H1 (cell line): ENCODE data around the gene SOX12. TPM values are rescaled to one million over a fixed set of nuclear protein-coding genes. Genes with fewer than 3 reads are reported as not detected.

Experiments
- CTCF ChIA-PET: fragments of 300-600 bp; sonication (Branson Sonifier 250); formaldehyde crosslinking; loops from one replicate; lab custom pipeline; 2021; ENCODE audit not compliant: partially characterized antibody; lab: Charles Lee
- POLR2A ChIA-PET: fragments of 300-600 bp; sonication (Branson Sonifier 250); formaldehyde crosslinking; loops from one replicate; lab custom pipeline; 2021; ENCODE audit warnings: inconsistent platforms; ENCODE audit not compliant: partially characterized antibody; lab: Charles Lee
- DNase-seq, 2 experiments: peaks; one replicate each; pipeline versions ENCODE4 v3.0.0 to v3.0.0-alpha.2; 2010 to 2022; ENCODE audit warnings: low spot score in 2 of 2, low read depth in 1 of 2, mixed read lengths in 1 of 2
- FAIRE-seq: peaks from 2 replicates; lab custom pipeline; 2011; peaks lifted over from hg19 to GRCh38; lab: Jason Lieb, UNC
- H2AFZ ChIP-seq: 2 replicates; pipeline ENCODE4 v1.8.1; 2012; ENCODE audit warnings: low read length, inconsistent platforms
- H2AK5ac ChIP-seq: 2 replicates; pipeline ENCODE4 v1.6.1; 2013; ENCODE audit warnings: low read depth, low read length
- H2BK120ac ChIP-seq: replicated peaks from 2 replicates; pipeline ENCODE3; 2013; ENCODE audit warnings: low read depth, low read length, inconsistent platforms
- H2BK12ac ChIP-seq: 2 replicates; pipeline ENCODE4 v1.6.1; 2013; ENCODE audit warnings: low read depth, low read length
- H2BK15ac ChIP-seq: 2 replicates; pipeline ENCODE4 v1.6.1; 2013; ENCODE audit warnings: low read length
- H2BK20ac ChIP-seq: 2 replicates; pipeline ENCODE4 v1.6.1; 2013; ENCODE audit warnings: low read length
- H2BK5ac ChIP-seq: 2 replicates; pipeline ENCODE4 v1.6.1; 2013; ENCODE audit warnings: low read depth, low read length
- H3K14ac ChIP-seq: 2 replicates; pipeline ENCODE4 v1.6.1; 2013; ENCODE audit warnings: inconsistent platforms; ENCODE audit not compliant: insufficient read length
- H3K18ac ChIP-seq: 2 replicates; pipeline ENCODE4 v1.6.1; 2013; ENCODE audit warnings: low read length; ENCODE audit errors: extremely low read depth
- H3K23ac ChIP-seq: 2 replicates; pipeline ENCODE4 v1.6.1; 2013; ENCODE audit warnings: inconsistent platforms; ENCODE audit not compliant: insufficient read length
- H3K23me2 ChIP-seq: 2 replicates; pipeline ENCODE4 v1.6.1; 2013; ENCODE audit warnings: low read depth, low read length
- H3K27ac ChIP-seq: 2 replicates; pipeline ENCODE4 v1.6.1; 2011; ENCODE audit warnings: low read depth, low read length, inconsistent platforms
- H3K27me3 ChIP-seq, 4 experiments: replicated peaks in 1 of 4; 1 replicate in 1 of 4; 2 replicates in 3 of 4; pipeline versions ENCODE4 v1.6.1 to v1.8.1; 2011 to 2013; ENCODE audit warnings: low read length in 3 of 4, mild to moderate bottlenecking in 3 of 4, inconsistent platforms in 2 of 4, mixed read lengths in 2 of 4, moderate library complexity in 1 of 4; ENCODE audit not compliant: control insufficient read depth in 3 of 4, insufficient read depth in 3 of 4; ENCODE audit errors: extremely low read depth in 1 of 4
- H3K36me3 ChIP-seq, 4 experiments: 2 replicates each; pipeline versions ENCODE4 v1.6.1 to v1.8.1; 2011 to 2013; ENCODE audit warnings: mild to moderate bottlenecking in 4 of 4, low read length in 3 of 4, moderate library complexity in 2 of 4, control low read depth in 1 of 4, inconsistent platforms in 1 of 4; ENCODE audit not compliant: insufficient read depth in 4 of 4, control insufficient read depth in 2 of 4
- H3K4ac ChIP-seq: replicated peaks from 2 replicates; pipeline ENCODE3; 2013; ENCODE audit warnings: low read length, low read depth, mixed read lengths, inconsistent platforms; ENCODE audit not compliant: insufficient read length
- H3K4me1 ChIP-seq, 4 experiments: replicated peaks in 1 of 4; 1 replicate in 1 of 4; 2 replicates in 3 of 4; pipeline versions ENCODE4 v1.6.1 to v1.8.1; 2011 to 2013; ENCODE audit warnings: low read length in 3 of 4, inconsistent platforms in 2 of 4, mixed read lengths in 1 of 4; ENCODE audit not compliant: insufficient read depth in 4 of 4, control insufficient read depth in 3 of 4
- H3K4me2 ChIP-seq, 2 experiments: 2 replicates each; pipeline versions ENCODE4 v1.6.1 to v1.8.1; 2011 to 2013; ENCODE audit warnings: low read depth in 2 of 2, low read length in 2 of 2, control low read depth in 1 of 2, inconsistent platforms in 1 of 2, mild to moderate bottlenecking in 1 of 2; ENCODE audit not compliant: insufficient read depth in 1 of 2
- H3K4me3 ChIP-seq, 4 experiments: fragments of 200-600, 300-600 bp in 1 of 4; sonication (generic), shearing (Covaris generic), sonication (Bioruptor Twin) in 1 of 4; 2 replicates each; pipeline versions ENCODE4 v1.5.1 to v1.8.1; 2011 to 2016; ENCODE audit warnings: low read length in 4 of 4, low read depth in 3 of 4, control low read depth in 2 of 4, inconsistent platforms in 2 of 4, mild to moderate bottlenecking in 2 of 4, mixed read lengths in 1 of 4, moderate library complexity in 1 of 4; ENCODE audit not compliant: insufficient read depth in 2 of 4; ENCODE audit errors: extremely low read depth in 1 of 4
- H3K56ac ChIP-seq: replicated peaks from 2 replicates; pipeline ENCODE3; 2013; ENCODE audit warnings: low read depth, mild to moderate bottlenecking, mixed read lengths, low read length, inconsistent platforms; ENCODE audit not compliant: insufficient read length
- H3K79me1 ChIP-seq: 2 replicates; pipeline ENCODE4 v1.6.1; 2013; ENCODE audit warnings: low read depth, low read length, control low read depth
- H3K79me2 ChIP-seq, 2 experiments: 2 replicates each; pipeline versions ENCODE4 v1.6.1 to v1.8.1; 2012 to 2013; ENCODE audit warnings: low read length in 2 of 2, mild to moderate bottlenecking in 2 of 2, inconsistent platforms in 1 of 2; ENCODE audit not compliant: insufficient read depth in 2 of 2, control insufficient read depth in 1 of 2
- H3K9ac ChIP-seq, 4 experiments: replicated peaks in 1 of 4; 1 replicate in 1 of 4; 2 replicates in 3 of 4; pipeline versions ENCODE4 v1.6.1 to v1.8.1; 2011 to 2013; ENCODE audit warnings: low read depth in 3 of 4, low read length in 3 of 4, control low read depth in 2 of 4, mild to moderate bottlenecking in 2 of 4, moderate library complexity in 2 of 4, inconsistent platforms in 1 of 4; ENCODE audit errors: extremely low read depth in 1 of 4
- H3K9me3 ChIP-seq, 2 experiments: 2 replicates each; pipeline versions ENCODE4 v1.6.1 to v1.8.1; 2012 to 2013; ENCODE audit warnings: mild to moderate bottlenecking in 2 of 2, moderate library complexity in 2 of 2, control low read depth in 1 of 2, inconsistent platforms in 1 of 2, low read depth in 1 of 2, low read length in 1 of 2, mixed read lengths in 1 of 2; ENCODE audit not compliant: insufficient read depth in 2 of 2
- H4K20me1 ChIP-seq, 2 experiments: replicated peaks in 1 of 2; 2 replicates each; pipeline versions ENCODE3 to v1.8.1; 2011 to 2013; ENCODE audit warnings: inconsistent platforms in 2 of 2, low read length in 2 of 2, mild to moderate bottlenecking in 1 of 2; ENCODE audit not compliant: insufficient read depth in 2 of 2, control insufficient read depth in 1 of 2
- H4K5ac ChIP-seq: 2 replicates; pipeline ENCODE4 v1.6.1; 2013; ENCODE audit warnings: low read length, low read depth, mixed read lengths, inconsistent platforms; ENCODE audit not compliant: insufficient read length
- H4K8ac ChIP-seq: 2 replicates; pipeline ENCODE4 v1.8.0; 2013; ENCODE audit warnings: mild to moderate bottlenecking, moderate library complexity, low read length, inconsistent platforms; ENCODE audit not compliant: insufficient read depth; ENCODE audit errors: extremely low read depth
- H4K91ac ChIP-seq: replicated peaks from 2 replicates; pipeline ENCODE3; 2013; ENCODE audit warnings: low read length, mixed read lengths, inconsistent platforms; ENCODE audit not compliant: insufficient read length
- RAD21 ChIP-seq, 2 experiments: IDR thresholded peaks in 1 of 2; conservative IDR thresholded peaks in 1 of 2; 2 replicates each; pipeline ENCODE4 v1.6.1; 2011; ENCODE audit warnings: low read depth in 2 of 2, low read length in 2 of 2, improper control_type of control experiment in 1 of 2, inconsistent platforms in 1 of 2, mild to moderate bottlenecking in 1 of 2, moderate library complexity in 1 of 2
- WGBS, 2 experiments: shearing (Covaris generic) in 1 of 2; methylation state at CpG; one replicate each; pipeline versions ENCODE4 v1.1.6 to v1.1.7; 2013 to 2015; ENCODE audit warnings: low lambda C conversion rate in 2 of 2, mixed read lengths in 2 of 2, inconsistent platforms in 1 of 2, low coverage in 1 of 2, missing lambda C conversion rate in 1 of 2; ENCODE audit not compliant: insufficient replicate concordance in 2 of 2, insufficient coverage in 1 of 2, insufficient read length in 1 of 2; ENCODE audit errors: extremely low coverage in 1 of 2, missing lambda C conversion rate in 1 of 2; 5-methylcytosine and 5-hydroxymethylcytosine counted together
- polyA plus RNA-seq, 7 experiments: library from polyadenylated mRNA; depleted of rRNA in 3 of 7; stranded (reverse) in 5 of 7; unstranded in 2 of 7; fragments of >200 nt in 5 of 7; fragments of 200-250 nt in 2 of 7; gene quantifications; 1 replicate in 5 of 7; 2 replicates in 1 of 7; 4 replicates in 1 of 7; pipeline versions ENCODE4 v1.2.1 to v1.2.3, GENCODE V29; 2011 to 2013; ENCODE audit warnings: missing spikeins in 2 of 7, mixed read lengths in 2 of 7
- total RNA-seq: library from RNA; stranded (reverse); fragmentation: NEBNext Ultra II Directional; extraction: Animal tissue kit (Norgen Biotek cat#: 25700); gene quantifications from 2 replicates; pipeline ENCODE4 v1.2.1, GENCODE V29; 2021
- TF ChIP-seq, protein P1 (sequence below): IDR thresholded peaks from 2 replicates; pipeline ENCODE4 v1.6.1; 2012; ENCODE audit warnings: inconsistent platforms

The SOX12 gene
- total and polyA plus RNA-seq, 2 of the 8 experiments (the other 6 are each of a cell fraction or from before 2014, with no cell fraction given) = 6.4 to 63.0 TPM

DNA sequence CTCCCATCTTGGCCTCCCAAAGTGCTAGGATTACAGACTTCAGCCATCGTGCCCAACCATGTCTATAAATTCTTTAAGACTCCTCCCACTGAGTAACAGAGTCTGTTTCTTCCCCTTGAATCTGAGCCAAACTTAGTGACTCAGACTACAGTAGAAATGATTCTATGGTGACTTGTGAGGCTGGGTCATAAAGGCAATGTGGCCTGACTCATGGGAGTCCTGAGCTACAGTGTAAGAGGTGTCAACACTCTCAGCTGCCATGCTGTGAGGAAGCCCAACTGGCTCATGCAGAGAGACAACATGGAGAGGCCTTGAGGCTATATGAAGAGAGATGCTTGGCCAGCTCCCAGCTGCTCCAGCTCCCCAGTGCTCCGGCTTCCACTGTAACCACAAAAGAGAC, 16.3 kb downstream of the SOX12 start:
- Histone ChIP-seq H2BK120ac (no peak overlapping the region), H3K4me3 (no peak overlapping the region), H4K5ac (no peak overlapping the region), H3K4me1 (peaks cover 0 to 4% (median 4%) of the 10 kb centered on the region in 4 experiments; a peak in 4 of 7 replicates), H2BK12ac (no peak overlapping the region), H3K18ac (no peak overlapping the region), H2AK5ac (no peak overlapping the region), H3K79me1 (peaks cover 3% of the 10 kb centered on the region; the same call in 1 of the 2 replicates), H2BK15ac (no peak overlapping the region), H4K91ac (no peak overlapping the region), H3K4me2 (no peak overlapping the region), H3K79me2 (no peaks in the 10 kb centered on the region), H2BK5ac (no peak overlapping the region), H3K56ac (no peak overlapping the region), H3K23me2 (peaks cover 5% of the 10 kb centered on the region), H2AFZ (no peak overlapping the region), H3K9ac (no peak overlapping the region), H3K14ac (no peak overlapping the region), H3K23ac (no peak overlapping the region), H3K4ac (no peak overlapping the region), H3K27ac (no peak overlapping the region), H4K20me1 (peaks cover 2% of the 10 kb centered on the region in 2 experiments), H3K27me3 (peaks cover 0 to 5% (median 0%) of the 10 kb centered on the region in 4 experiments; a peak in 3 of 7 replicates), H3K9me3 (no peaks in the 10 kb centered on the region), H3K36me3 (no peaks in the 10 kb centered on the region), H2BK20ac (no peak overlapping the region), H4K8ac (no peak overlapping the region)
- WGBS, 2 experiments = 85% methylated on average over 2 of the region's 2 CpGs; no CpG with 5 or more reads in 1 of the 2 experiments
- no peak for DNase-seq
- no peak for FAIRE-seq
- POLR2A ChIA-PET = interaction anchor here (1.2 kb wide), 1 partner anchor 10 kb away, joined by 4 read pairs; no protein-coding TSS in a partner anchor
- CTCF ChIA-PET = interaction anchor here (1.6 to 2.0 kb wide), 2 partner anchors 8 to 11 kb away, joined by 3 to 12 read pairs; no protein-coding TSS in a partner anchor
- TF ChIP-seq RAD21 (IDR thresholded peaks at IDR 0.05 in 1 of 2, conservative IDR thresholded peaks at IDR 0.05 in 1 of 2; ENCODE audit: low read depth in 2 of 2, low read length in 2 of 2) = no peak
- TF ChIP-seq, protein P1, sequence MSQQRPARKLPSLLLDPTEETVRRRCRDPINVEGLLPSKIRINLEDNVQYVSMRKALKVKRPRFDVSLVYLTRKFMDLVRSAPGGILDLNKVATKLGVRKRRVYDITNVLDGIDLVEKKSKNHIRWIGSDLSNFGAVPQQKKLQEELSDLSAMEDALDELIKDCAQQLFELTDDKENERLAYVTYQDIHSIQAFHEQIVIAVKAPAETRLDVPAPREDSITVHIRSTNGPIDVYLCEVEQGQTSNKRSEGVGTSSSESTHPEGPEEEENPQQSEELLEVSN = no peak
